ENCODE measurements around the gene COX5B.
"Not testable (repeated sequence)": the region's sequence is repeated elsewhere in the genome, so short reads cannot be mapped to it uniquely, and the experiment has no call there.

COX5B gene

GRCh38 chr2:97645695-97646629, at the start of gene COX5B:
COX5B (plus strand) TSS chr2:97646062; CDS start chr2:97646087, 25 bp downstream.
- H3K4me3 ChIP-seq (ENCODE audit: low read depth, low read length), result peak within 1 kb of the TSS; percentile 94

GRCh38 chr2:97596180-97596579, 49.7 kb upstream of the COX5B start:
- not testable (repeated sequence) for H3K4me3 ChIP-seq (ENCODE audit: low read depth, low read length)

GRCh38 chr2:97601537-97601936, 44.3 kb upstream of the COX5B start:
- not testable (repeated sequence) for H3K4me3 ChIP-seq (ENCODE audit: low read depth, low read length)

- H3K4me3 ChIP-seq (ENCODE audit: low read depth, low read length), result not testable (repeated sequence)
Measured at GRCh38 chr2:97605109-97605508, 40.8 kb upstream of the COX5B start.

GRCh38 chr2:97605524-97606339, 40.1 kb upstream of the COX5B start:
- H3K4me3 ChIP-seq (ENCODE audit: low read depth, low read length), result not testable (repeated sequence)

GRCh38 chr2:97608745-97609144, 37.1 kb upstream of the COX5B start:
- not testable (repeated sequence) for H3K4me3 ChIP-seq (ENCODE audit: low read depth, low read length)

- not testable (repeated sequence) for H3K4me3 ChIP-seq (ENCODE audit: low read depth, low read length)
Measured at GRCh38 chr2:97611895-97612294, 34.0 kb upstream of the COX5B start.

- H3K4me3 ChIP-seq (ENCODE audit: low read depth, low read length), result not testable (repeated sequence)
Measured at GRCh38 chr2:97615746-97616145, 30.1 kb upstream of the COX5B start.

GRCh38 chr2:97617911-97618310, 28.0 kb upstream of the COX5B start:
- no peak overlapping the region for H3K4me3 ChIP-seq (ENCODE audit: low read depth, low read length)

GRCh38 chr2:97618939-97619827, 26.7 kb upstream of the COX5B start:
- H3K4me3 ChIP-seq (ENCODE audit: low read depth, low read length), result not testable (repeated sequence)

- H3K4me3 ChIP-seq (ENCODE audit: low read depth, low read length), result not testable (repeated sequence)
Measured at GRCh38 chr2:97620492-97620891, 25.4 kb upstream of the COX5B start.

- H3K4me3 ChIP-seq (ENCODE audit: low read depth, low read length), result not testable (repeated sequence)
Measured at GRCh38 chr2:97622976-97623375, 22.9 kb upstream of the COX5B start.

GRCh38 chr2:97625354-97626048, 20.4 kb upstream of the COX5B start:
- H3K4me3 ChIP-seq (ENCODE audit: low read depth, low read length), result not testable (repeated sequence)

GRCh38 chr2:97626049-97626430, 19.8 kb upstream of the COX5B start:
- not testable (repeated sequence) for H3K4me3 ChIP-seq (ENCODE audit: low read depth, low read length)

- no peak overlapping the region for H3K4me3 ChIP-seq (ENCODE audit: low read depth, low read length)
Measured at GRCh38 chr2:97644023-97644717, 1.7 kb upstream of the COX5B start.

GRCh38 chr2:97645112-97645694, 659 bp upstream of the COX5B start:
- H3K4me3 ChIP-seq (ENCODE audit: low read depth, low read length), result peak overlapping the region; percentile 94

- H3K4me3 ChIP-seq (ENCODE audit: low read depth, low read length), result peak overlapping the region; percentile 94
Measured at GRCh38 chr2:97646977-97647376, 1.1 kb downstream of the COX5B start.

- H3K4me3 ChIP-seq (ENCODE audit: low read depth, low read length), result no peak overlapping the region
Measured at GRCh38 chr2:97651114-97651513, 5.3 kb downstream of the COX5B start.

- H3K4me3 ChIP-seq (ENCODE audit: low read depth, low read length), result no peak overlapping the region
Measured at GRCh38 chr2:97653473-97653872, 7.6 kb downstream of the COX5B start.
